K562 (cell line): ENCODE data around the gene CDS2. TPM values are rescaled to one million over a fixed set of nuclear protein-coding genes. Genes with fewer than 3 reads are reported as not detected.

Experiments
- BRCA1 ChIP-seq, 2 experiments: fragments of 450-650 bp in 1 of 2; sonication (generic) in 1 of 2; formaldehyde crosslinking in 1 of 2; IDR thresholded peaks; 2 replicates each; pipeline versions ENCODE4 v1.5.0 to v1.6.1; 2017 to 2020; ENCODE audit warnings: mild to moderate bottlenecking in 1 of 2, missing genetic modification reagents in 1 of 2
- CSDE1 ChIP-seq, 2 experiments: fragments of 450-650 bp; IDR thresholded peaks; 2 replicates each; pipeline ENCODE4 v1.6.1; 2016; ENCODE audit warnings: mild to moderate bottlenecking in 1 of 2
- DMBX1 ChIP-seq: fragments of 250-450 bp; sonication (Bioruptor Pico); IDR thresholded peaks from 2 replicates; pipeline ENCODE4 v1.8.0; 2022; ENCODE audit warnings: inconsistent platforms, mild to moderate bottlenecking, moderate library complexity, borderline replicate concordance
- EHMT2 ChIP-seq: fragments of 450-650 bp; IDR thresholded peaks from 2 replicates; pipeline ENCODE4 v1.6.1; 2018; ENCODE audit warnings: antibody characterized with exemption
- FOXK2 ChIP-seq, 2 experiments: fragments of 450-650 bp; IDR thresholded peaks in 1 of 2; conservative IDR thresholded peaks in 1 of 2; 2 replicates each; pipeline ENCODE4 v1.6.1; 2016; ENCODE audit warnings: low read depth in 2 of 2, mild to moderate bottlenecking in 1 of 2
- GTF2F1 ChIP-seq: IDR thresholded peaks from 2 replicates; pipeline ENCODE4 v1.6.1; 2011; ENCODE audit warnings: low read depth, low read length, improper control_type of control experiment
- NCOA2 ChIP-seq, 2 experiments: fragments of 450-650 bp; IDR thresholded peaks; 2 replicates each; pipeline ENCODE4 v1.6.1; 2018; ENCODE audit warnings: mild to moderate bottlenecking in 2 of 2, moderate library complexity in 1 of 2; ENCODE audit not compliant: partially characterized antibody in 2 of 2
- NELFE ChIP-seq: IDR thresholded peaks from 2 replicates; pipeline ENCODE4 v1.6.1; 2011; ENCODE audit warnings: mild to moderate bottlenecking; ENCODE audit not compliant: insufficient read depth, insufficient read length
- ZBTB8A ChIP-seq: fragments of 450-650 bp; IDR thresholded peaks from 2 replicates; pipeline ENCODE4 v1.6.1; 2018; ENCODE audit warnings: mild to moderate bottlenecking, moderate library complexity; ENCODE audit not compliant: partially characterized antibody
- ZNF184 ChIP-seq: sonication (generic); formaldehyde crosslinking; IDR thresholded peaks from 2 replicates; pipeline ENCODE4 v1.5.0; 2020; ENCODE audit warnings: missing genetic modification reagents
- ZNF212 ChIP-seq: fragments of 450-650 bp; formaldehyde crosslinking; IDR thresholded peaks from 2 replicates; pipeline ENCODE4 v1.4.0; 2020; ENCODE audit warnings: mild to moderate bottlenecking
- ZNF217 ChIP-seq: sonication (generic); formaldehyde crosslinking; IDR thresholded peaks from 2 replicates; pipeline ENCODE4 v1.8.0; 2022; ENCODE audit warnings: mild to moderate bottlenecking, missing genetic modification reagents
- ZNF384 ChIP-seq: IDR thresholded peaks from 2 replicates; pipeline ENCODE4 v1.6.1; 2012; ENCODE audit warnings: low read depth, low read length, improper control_type of control experiment
- polyA plus RNA-seq, 8 experiments: library from polyadenylated mRNA; depleted of rRNA in 4 of 8; stranded (reverse) in 5 of 8; unstranded in 3 of 8; fragments of >200 nt; fragmentation: Nextera tagmentation in 2 of 8; fragmentation: Illumina TruSeq in 1 of 8; extraction: Ambion mirVana in 2 of 8; extraction: Trizol in 1 of 8; gene quantifications; 2 replicates each; pipeline versions ENCODE4 v1.2.1 to v1.2.3, GENCODE V29; 2011 to 2014; ENCODE audit warnings: inconsistent platforms in 1 of 8, missing spikeins in 1 of 8
- total RNA-seq, 7 experiments: library from RNA; depleted of rRNA in 6 of 7; stranded (reverse); fragments of >200 nt in 6 of 7; fragmentation: Illumina TruSeq in 2 of 7; extraction: Trizol in 2 of 7; gene quantifications; 2 replicates each; pipeline versions ENCODE4 v1.2.1 to v1.2.3, GENCODE V29; 2011 to 2021; ENCODE audit warnings: low replicate concordance in 1 of 7
- TF ChIP-seq, protein P1 (sequence below): sonication (generic); formaldehyde crosslinking; IDR thresholded peaks from 2 replicates; pipeline ENCODE4 v1.8.0; 2022; ENCODE audit warnings: mild to moderate bottlenecking, missing genetic modification reagents
- TF ChIP-seq, protein P2 (sequence below): sonication (generic); formaldehyde crosslinking; IDR thresholded peaks from 2 replicates; pipeline ENCODE4 v1.8.0; 2023; ENCODE audit warnings: missing genetic modification reagents, mild to moderate bottlenecking, borderline replicate concordance
- TF ChIP-seq, protein P3 (sequence below): fragments of 250-450 bp; sonication (Bioruptor Pico); IDR thresholded peaks from 2 replicates; pipeline ENCODE4 v1.4.0; 2020; ENCODE audit warnings: mild to moderate bottlenecking
- TF ChIP-seq, protein P4 (sequence below), 2 experiments: fragments of 450-650 bp; conservative IDR thresholded peaks; 2 replicates each; pipeline ENCODE4 v1.6.1; 2017; ENCODE audit warnings: mild to moderate bottlenecking in 2 of 2, moderate library complexity in 2 of 2

CDS2 gene
- total and polyA plus RNA-seq, 9 of the 15 experiments (the other 6 are each of a cell fraction or from before 2014, with no cell fraction given) = 6.4 to 46.4 (median 12.2) TPM

DNA sequence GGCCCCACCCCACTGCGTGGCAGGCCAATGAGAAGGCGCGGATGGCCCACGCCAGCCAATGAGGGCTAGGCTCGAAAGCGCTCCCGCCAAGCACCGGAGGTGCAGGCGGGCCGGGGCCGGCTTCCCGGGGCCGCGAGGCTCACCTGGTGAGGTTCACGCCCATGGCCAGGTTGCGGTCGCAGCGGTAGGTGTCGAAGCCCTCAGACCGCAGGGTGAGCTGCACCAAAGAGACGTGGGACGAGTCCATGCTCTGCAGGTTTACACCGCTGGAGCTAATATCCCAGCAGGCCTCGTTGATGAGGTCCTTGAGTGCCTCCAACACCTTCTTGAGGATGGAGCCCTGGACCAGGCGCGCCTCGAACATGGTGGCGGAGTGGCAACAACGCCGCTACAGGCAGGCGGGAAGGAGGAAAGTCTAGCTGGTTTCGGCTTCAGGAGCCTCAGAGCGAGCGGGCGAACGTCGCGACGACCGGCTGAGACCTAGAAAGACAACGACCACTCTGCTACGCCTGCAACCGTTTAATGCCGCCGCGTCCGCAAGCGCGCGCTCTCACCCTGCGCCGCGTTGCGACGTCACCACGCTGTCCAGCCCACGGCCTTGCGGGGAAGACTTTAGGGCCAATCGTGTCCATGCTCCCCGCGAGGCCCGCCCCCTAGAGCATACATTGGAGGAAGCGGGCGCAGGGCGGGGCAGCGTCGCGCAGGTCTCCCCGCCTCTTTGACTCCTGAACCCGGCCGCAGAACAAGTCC is 7.2 kb upstream of the CDS2 start, which contains the start of gene PCNA (continued):
- TF ChIP-seq EHMT2 = no peak
- TF ChIP-seq DMBX1 = peak; percentile 63; the same call in 1 of the 2 replicates
- TF ChIP-seq ZNF384 = no peak
- no peak for TF ChIP-seq ZNF212 (CRISPR knock-in tag)
- TF ChIP-seq, protein P1, sequence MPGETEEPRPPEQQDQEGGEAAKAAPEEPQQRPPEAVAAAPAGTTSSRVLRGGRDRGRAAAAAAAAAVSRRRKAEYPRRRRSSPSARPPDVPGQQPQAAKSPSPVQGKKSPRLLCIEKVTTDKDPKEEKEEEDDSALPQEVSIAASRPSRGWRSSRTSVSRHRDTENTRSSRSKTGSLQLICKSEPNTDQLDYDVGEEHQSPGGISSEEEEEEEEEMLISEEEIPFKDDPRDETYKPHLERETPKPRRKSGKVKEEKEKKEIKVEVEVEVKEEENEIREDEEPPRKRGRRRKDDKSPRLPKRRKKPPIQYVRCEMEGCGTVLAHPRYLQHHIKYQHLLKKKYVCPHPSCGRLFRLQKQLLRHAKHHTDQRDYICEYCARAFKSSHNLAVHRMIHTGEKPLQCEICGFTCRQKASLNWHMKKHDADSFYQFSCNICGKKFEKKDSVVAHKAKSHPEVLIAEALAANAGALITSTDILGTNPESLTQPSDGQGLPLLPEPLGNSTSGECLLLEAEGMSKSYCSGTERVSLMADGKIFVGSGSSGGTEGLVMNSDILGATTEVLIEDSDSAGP = no peak
- TF ChIP-seq FOXK2 (conservative IDR thresholded peaks at IDR 0.05 in 1 of 2, IDR thresholded peaks at IDR 0.05 in 1 of 2; ENCODE audit: low read depth in 2 of 2) = no peak; a peak in 1 of 4 replicates
- TF ChIP-seq, protein P2, sequence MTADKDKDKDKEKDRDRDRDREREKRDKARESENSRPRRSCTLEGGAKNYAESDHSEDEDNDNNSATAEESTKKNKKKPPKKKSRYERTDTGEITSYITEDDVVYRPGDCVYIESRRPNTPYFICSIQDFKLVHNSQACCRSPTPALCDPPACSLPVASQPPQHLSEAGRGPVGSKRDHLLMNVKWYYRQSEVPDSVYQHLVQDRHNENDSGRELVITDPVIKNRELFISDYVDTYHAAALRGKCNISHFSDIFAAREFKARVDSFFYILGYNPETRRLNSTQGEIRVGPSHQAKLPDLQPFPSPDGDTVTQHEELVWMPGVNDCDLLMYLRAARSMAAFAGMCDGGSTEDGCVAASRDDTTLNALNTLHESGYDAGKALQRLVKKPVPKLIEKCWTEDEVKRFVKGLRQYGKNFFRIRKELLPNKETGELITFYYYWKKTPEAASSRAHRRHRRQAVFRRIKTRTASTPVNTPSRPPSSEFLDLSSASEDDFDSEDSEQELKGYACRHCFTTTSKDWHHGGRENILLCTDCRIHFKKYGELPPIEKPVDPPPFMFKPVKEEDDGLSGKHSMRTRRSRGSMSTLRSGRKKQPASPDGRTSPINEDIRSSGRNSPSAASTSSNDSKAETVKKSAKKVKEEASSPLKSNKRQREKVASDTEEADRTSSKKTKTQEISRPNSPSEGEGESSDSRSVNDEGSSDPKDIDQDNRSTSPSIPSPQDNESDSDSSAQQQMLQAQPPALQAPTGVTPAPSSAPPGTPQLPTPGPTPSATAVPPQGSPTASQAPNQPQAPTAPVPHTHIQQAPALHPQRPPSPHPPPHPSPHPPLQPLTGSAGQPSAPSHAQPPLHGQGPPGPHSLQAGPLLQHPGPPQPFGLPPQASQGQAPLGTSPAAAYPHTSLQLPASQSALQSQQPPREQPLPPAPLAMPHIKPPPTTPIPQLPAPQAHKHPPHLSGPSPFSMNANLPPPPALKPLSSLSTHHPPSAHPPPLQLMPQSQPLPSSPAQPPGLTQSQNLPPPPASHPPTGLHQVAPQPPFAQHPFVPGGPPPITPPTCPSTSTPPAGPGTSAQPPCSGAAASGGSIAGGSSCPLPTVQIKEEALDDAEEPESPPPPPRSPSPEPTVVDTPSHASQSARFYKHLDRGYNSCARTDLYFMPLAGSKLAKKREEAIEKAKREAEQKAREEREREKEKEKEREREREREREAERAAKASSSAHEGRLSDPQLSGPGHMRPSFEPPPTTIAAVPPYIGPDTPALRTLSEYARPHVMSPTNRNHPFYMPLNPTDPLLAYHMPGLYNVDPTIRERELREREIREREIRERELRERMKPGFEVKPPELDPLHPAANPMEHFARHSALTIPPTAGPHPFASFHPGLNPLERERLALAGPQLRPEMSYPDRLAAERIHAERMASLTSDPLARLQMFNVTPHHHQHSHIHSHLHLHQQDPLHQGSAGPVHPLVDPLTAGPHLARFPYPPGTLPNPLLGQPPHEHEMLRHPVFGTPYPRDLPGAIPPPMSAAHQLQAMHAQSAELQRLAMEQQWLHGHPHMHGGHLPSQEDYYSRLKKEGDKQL = peak; percentile 98
- TF ChIP-seq ZNF184 (CRISPR knock-in tag) = no peak
- TF ChIP-seq NCOA2 (IDR thresholded peaks at IDR 0.05; ENCODE audit: partially characterized antibody in 2 of 2) = no peak
- TF ChIP-seq, protein P3, sequence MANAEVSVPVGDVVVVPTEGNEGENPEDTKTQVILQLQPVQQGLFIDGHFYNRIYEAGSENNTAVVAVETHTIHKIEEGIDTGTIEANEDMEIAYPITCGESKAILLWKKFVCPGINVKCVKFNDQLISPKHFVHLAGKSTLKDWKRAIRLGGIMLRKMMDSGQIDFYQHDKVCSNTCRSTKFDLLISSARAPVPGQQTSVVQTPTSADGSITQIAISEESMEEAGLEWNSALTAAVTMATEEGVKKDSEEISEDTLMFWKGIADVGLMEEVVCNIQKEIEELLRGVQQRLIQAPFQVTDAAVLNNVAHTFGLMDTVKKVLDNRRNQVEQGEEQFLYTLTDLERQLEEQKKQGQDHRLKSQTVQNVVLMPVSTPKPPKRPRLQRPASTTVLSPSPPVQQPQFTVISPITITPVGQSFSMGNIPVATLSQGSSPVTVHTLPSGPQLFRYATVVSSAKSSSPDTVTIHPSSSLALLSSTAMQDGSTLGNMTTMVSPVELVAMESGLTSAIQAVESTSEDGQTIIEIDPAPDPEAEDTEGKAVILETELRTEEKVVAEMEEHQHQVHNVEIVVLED (CRISPR knock-in tag) = peak; percentile 95
- TF ChIP-seq ZNF217 (CRISPR knock-in tag) = peak; percentile 91
- no peak; a peak in 1 of 4 replicates for TF ChIP-seq CSDE1 (IDR thresholded peaks at IDR 0.05)
- no peak for TF ChIP-seq NELFE
- no peak for TF ChIP-seq ZBTB8A
- TF ChIP-seq GTF2F1 = no peak
- no peak for TF ChIP-seq BRCA1 (IDR thresholded peaks at IDR 0.05)
- peak; percentile 97; the same call in 1 of the 2 replicates for TF ChIP-seq BRCA1 (CRISPR knock-in tag; IDR thresholded peaks at IDR 0.05)
- TF ChIP-seq, protein P4, sequence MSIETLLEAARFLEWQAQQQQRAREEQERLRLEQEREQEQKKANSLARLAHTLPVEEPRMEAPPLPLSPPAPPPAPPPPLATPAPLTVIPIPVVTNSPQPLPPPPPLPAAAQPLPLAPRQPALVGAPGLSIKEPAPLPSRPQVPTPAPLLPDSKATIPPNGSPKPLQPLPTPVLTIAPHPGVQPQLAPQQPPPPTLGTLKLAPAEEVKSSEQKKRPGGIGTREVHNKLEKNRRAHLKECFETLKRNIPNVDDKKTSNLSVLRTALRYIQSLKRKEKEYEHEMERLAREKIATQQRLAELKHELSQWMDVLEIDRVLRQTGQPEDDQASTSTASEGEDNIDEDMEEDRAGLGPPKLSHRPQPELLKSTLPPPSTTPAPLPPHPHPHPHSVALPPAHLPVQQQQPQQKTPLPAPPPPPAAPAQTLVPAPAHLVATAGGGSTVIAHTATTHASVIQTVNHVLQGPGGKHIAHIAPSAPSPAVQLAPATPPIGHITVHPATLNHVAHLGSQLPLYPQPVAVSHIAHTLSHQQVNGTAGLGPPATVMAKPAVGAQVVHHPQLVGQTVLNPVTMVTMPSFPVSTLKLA (conservative IDR thresholded peaks at IDR 0.05) = peak; percentile 69 to 84
